GM19351 (cell line): ENCODE results near the gene DNAH2.

Experiments
- ATAC-seq: cut with Tn5 transposase; IDR thresholded peaks from one replicate; pipeline ENCODE4 v1.9.1; 2021; ENCODE audit warnings: mild to moderate bottlenecking, moderate library complexity; ENCODE audit not compliant: unreplicated experiment

Gene DNAH2

GRCh38 chr17:7703584-7704479 is 13.7 kb upstream of the DNAH2 start:
- no peak for ATAC-seq

GRCh38 chr17:7704601-7705268 is 12.8 kb upstream of the DNAH2 start, which contains the start of gene EFNB3:
Gene EFNB3 (plus strand): TSS chr17:7705202. CDS start chr17:7705599, 397 bp downstream.
- ATAC-seq, result no peak

GRCh38 chr17:7705269-7706255 is 12.0 kb upstream of the DNAH2 start:
- no peak for ATAC-seq

DNA sequence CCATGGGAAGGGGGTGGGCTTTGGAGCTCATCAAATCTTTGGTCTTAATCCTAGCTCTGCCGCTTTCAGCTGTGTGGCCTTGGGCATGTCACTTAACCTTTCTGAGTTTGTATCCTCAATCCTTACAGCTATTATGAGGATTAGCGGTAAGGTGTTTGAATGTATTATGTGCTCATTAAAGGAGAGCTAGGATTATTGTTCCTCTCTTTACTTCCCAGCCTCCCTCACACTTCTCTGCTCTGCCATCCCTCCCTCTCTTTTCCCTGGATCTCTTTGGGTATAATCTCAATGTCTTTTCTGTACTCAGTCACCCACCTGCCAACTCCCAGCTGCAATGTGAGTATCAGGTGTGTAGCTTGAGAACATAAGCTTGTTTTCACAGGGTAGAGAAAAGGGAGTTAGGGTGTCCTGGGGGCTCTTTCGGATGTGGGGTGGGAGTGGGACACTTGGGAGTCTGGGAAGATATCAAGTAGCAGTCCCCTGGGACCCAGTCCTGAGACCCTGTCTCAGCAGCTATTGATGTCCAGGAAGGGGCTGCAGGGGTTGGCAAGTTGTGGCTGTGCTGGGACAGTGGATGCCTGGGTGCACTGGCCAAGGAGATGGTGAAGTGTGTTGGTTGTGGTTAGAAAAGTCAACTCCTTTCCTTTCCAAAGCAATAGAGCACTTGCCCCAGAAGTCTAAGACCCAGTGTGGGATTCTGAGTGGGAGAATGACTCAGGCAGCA is 10.8 kb upstream of the DNAH2 start:
- ATAC-seq, result no peak

DNA sequence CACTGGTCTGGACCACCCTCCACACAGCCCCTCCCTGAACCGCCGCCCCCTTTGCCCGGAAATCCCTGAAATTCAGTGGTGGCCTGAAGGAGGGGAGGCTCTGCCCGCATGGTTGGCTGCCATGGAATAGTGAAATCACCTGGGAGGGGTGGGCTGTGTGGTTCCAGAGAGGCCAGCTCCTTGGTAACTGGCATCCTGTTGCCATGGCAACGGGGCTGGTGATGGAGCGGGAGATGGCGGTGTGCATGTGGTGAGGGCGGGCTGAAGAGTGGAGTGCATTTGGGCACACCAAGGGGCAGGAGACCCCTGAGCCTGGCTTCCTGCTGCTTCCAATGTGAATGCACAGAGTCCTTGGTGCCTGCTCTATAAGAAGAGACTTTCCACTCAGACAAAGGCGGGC is 10.1 kb upstream of the DNAH2 start:
- no peak for ATAC-seq

DNA sequence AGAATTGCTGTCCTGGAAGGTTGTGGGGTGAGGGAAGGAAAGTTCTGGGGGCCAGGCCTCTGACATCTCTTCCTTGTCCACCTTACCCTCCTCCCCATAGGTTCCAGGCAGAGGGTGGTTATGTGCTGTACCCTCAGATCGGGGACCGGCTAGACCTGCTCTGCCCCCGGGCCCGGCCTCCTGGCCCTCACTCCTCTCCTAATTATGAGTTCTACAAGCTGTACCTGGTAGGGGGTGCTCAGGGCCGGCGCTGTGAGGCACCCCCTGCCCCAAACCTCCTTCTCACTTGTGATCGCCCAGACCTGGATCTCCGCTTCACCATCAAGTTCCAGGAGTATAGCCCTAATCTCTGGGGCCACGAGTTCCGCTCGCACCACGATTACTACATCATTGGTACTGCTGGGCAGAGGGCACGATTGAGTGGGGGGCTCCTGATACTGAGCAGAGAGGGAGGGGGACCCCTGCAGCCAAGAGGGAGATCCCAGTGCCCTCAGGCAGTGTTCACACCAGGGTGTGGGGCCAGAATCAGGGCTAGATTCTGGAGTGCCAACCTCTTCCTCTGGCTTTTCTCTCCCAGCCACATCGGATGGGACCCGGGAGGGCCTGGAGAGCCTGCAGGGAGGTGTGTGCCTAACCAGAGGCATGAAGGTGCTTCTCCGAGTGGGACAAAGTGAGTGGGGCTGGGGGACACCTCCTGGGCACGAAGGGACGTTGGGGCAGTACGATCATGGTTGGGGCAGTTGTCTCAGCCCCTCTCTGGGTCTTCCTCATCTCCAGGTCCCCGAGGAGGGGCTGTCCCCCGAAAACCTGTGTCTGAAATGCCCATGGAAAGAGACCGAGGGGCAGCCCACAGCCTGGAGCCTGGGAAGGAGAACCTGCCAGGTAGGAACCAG is 9.4 kb upstream of the DNAH2 start:
- no peak for ATAC-seq

DNA sequence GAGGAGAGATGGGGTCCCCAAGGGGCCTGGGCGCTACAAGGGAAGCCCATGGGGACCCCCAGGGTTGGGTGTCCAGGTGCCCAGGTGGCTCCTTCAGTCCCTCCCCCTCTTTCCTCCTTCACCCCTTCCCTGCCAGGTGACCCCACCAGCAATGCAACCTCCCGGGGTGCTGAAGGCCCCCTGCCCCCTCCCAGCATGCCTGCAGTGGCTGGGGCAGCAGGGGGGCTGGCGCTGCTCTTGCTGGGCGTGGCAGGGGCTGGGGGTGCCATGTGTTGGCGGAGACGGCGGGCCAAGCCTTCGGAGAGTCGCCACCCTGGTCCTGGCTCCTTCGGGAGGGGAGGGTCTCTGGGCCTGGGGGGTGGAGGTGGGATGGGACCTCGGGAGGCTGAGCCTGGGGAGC is 8.5 kb upstream of the DNAH2 start:
- no peak for ATAC-seq

GRCh38 chr17:7710301-7710700 is 7.2 kb upstream of the DNAH2 start:
- no peak for ATAC-seq

GRCh38 chr17:7711051-7711755 is 6.3 kb upstream of the DNAH2 start:
- ATAC-seq, result no peak

DNA sequence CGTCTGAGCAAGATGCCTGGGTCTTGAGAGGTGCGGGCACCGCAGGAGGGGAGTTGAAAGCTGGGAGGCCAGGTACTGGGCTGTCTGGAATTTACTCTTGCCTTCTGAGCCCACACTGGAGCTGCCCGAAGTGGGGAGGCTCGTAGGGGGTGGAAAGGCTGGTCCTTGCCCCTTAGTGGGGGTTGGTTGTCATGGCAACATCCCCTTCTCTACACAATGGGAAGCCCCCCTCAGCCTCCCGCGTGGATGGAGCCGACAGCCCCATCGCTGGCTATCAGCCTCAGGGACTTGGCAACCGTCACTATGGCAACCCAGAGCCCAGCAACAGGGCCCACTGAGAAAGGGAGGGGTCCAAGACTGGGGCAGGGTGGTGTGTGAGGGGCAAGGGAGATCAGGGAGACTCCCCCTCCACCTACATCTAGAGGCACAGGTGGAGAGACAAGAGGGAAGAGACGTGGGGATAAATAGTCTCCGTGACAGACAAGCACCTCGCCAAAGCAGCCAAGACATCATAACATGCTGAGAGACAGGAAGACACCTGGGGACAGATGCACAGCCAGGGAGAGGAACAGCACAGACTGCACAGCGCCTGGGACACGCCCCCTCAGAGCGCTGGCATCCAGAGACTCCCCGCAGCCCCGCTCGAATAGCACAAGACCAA is 5.3 kb upstream of the DNAH2 start:
- ATAC-seq, result no peak

DNA sequence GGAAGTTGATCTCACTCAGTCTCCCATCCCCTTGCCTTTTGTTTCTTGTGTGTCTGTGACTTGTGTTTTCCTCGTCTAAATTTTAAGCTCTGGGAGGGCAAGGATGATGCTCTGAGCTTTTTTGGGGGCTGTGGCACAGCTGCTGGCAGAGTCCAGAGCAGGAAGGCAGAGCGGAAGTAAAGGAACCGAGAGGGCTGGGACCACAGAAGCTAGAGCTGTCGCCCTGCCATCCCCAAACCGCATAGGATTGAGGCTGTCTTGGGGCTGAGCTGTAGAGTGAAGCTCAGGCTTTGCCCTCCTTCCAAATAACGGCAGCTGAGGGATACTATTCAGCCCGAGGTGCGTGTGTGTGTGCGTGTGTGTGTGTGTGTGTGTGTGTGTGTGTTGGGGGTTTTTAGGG is 3.8 kb upstream of the DNAH2 start:
- ATAC-seq, result no peak

DNA sequence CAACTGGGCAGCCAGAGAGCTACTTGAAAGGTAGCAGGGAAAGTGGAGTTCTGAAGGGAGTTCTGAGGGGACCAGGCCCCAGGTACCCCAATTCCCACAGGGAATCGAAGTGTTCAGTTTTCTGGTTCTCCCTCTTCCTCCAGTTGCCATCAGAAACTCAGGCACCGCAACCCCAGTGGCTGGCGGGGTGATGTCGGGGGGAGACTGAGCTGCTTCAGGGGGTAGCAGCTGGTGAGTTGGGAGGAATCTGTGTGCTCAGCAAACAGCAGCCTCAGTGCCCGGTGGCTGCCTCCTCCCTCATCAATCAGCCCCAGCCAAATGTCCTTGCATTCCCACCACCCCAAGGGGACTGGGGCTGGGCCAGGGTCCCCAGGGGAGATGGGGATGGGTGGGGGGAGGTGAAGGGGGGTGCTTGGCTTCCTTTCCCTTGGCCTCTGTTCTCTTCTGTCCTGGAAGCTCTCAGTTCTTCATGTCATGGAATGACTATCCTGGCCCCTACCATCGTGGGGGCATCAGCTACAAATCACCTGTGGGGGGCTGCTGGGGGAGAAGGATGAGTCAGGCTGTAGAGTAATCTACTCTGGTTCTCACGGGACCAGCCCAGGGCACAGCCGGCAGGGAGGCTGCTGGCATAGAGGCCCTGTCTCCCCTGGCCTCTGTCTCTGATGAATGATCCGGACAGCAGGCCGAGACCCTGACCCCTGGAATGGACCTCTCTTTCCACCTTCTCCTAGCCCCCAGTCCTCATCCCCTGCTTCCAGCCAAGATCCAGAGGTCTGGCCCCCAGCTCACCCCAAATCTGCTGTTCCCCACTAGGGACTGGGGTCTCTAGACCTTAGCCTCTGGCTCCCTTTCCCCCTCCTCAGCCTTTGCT is 2.6 kb upstream of the DNAH2 start:
- no peak for ATAC-seq

GRCh38 chr17:7715936-7716886 is 1.3 kb upstream of the DNAH2 start:
- no peak for ATAC-seq

DNA sequence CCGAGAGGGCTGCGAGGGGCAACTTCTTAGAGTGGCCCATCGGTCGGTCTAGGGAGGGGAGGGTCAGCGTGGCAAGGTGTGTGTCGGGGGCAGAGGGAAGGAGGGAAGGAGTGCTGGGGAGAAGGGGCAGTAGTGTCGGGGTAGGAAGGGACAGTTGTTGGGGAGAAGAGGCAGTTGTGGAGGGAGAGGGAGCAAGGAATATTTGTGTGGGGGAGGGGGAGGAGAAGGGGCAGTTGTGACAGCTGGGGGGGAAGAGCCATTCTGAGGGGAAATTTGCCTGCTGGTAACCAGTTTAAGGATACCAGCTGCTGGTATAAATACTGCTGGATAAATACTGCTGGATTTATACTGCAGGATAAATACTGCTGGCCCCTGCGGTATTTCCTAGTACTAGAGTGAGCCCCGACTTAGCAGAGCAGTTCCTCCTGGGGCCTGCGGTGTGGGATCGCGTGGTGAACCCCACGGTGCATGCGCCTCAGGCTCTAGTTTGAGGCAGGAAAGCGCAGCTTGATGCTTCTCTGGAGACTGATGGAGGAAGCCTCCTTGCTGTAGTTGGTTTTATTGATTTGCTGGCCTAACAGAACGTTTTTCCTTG is 309 bp downstream of the DNAH2 start:
- no peak for ATAC-seq

DNA sequence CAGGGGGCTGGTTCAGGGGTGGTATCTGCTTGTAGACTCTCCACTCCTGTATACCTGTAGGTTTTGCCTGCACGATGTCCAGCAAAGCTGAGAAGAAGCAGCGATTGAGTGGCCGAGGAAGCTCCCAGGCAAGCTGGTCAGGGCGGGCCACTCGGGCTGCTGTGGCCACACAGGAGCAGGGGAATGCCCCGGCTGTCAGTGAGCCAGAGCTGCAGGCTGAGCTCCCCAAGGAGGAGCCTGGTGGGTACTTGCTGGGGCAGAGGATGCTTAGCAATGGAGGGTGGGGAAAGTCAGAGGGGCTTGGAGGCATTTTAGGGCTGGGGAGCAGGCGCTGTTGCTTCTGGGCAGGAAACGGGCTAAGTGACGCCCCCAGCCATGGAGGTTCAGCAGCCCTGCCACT is 2.1 kb downstream of the DNAH2 start:
- ATAC-seq, result no peak

GRCh38 chr17:7720125-7720524 is 2.6 kb downstream of the DNAH2 start:
- ATAC-seq, result no peak
